HG03066 (cell line): ENCODE data around the gene MAPT.

Experiments
- ATAC-seq: cut with Tn5 transposase; IDR thresholded peaks from one replicate; pipeline ENCODE4 v1.9.1; 2021; ENCODE audit warnings: low read depth; ENCODE audit not compliant: unreplicated experiment

MAPT gene

DNA sequence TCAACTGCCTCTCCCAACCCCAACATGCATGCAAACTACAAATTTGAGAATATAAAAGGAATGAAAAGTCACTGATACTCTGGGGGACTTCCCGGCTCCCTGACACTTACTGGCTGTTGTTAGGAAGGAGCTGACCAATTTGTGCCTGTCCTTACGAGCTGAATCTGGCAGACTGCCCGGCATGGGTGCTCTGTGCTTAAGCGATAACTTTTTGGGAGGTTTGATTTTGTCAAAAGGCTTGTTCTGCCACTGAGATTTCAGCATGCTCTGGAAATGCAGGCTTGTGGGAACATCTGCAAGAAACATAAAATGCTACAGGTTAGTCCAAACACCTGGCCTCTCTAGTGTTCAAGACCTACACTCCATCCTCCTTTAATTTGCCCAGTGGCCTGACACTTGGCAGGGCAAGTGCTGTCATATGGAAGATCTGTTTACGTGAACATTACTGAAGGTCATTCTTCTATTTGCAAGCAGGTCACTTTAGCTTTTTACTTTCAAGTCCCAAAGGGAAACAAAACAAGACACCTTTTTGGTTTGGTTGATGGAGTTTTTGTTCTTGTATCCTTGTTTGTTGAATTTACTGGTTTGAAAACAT, 145.3 kb downstream of the MAPT start:
- ATAC-seq = no peak

GRCh38 chr17:46042246-46042645, 147.9 kb downstream of the MAPT start:
- no peak for ATAC-seq

- ATAC-seq = no peak
Observed at GRCh38 chr17:46042925-46043324, 148.6 kb downstream of the MAPT start.

GRCh38 chr17:46043606-46044005, 149.3 kb downstream of the MAPT start:
- ATAC-seq = no peak

DNA sequence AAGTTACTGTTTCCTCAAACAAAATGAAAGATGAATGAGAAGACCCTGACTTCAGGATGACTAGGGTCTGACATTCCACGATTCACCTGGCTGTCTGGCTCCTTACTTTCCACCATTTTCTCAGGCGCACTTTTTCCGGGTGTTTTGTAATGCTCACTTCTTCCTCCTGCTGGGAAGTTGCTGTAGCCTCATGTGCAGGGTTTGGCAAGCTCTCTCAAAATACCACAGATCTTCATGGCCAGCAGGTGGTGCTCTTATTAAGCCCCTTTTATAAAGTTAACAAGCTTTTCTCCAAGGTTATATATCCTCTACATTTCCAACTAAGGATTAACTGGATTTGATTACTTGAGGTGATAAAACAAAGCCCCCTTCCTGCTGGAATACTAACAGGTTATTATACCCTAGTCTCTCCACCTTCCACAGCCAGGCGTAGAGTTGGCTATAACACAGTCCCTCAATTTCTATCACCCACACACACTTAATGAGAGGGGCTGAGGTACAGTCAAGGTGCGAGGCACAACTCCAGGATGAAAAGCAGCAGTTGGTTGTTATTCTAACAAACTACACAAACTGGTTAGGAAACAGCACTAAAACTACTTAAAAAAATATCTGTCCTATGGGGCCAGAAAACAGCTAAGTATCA, 150.1 kb downstream of the MAPT start:
- no peak for ATAC-seq

DNA sequence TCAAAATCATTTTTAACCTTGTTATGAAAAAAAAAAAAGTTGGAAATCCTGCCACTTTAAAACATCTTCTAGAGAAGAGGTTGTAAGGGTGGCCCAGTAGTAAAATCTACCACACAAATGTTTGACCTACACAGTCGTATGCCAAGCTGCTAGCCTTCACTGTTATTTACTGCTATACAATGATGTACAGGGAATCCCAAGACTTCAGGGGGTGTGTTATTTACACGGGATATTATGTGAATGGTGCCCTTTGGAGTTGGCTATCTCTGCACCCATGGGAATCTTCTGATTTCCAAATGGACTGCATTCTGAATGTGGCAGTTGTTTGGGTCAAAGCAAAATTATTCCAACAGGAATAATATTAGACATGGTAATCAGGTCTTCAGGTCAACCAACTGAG, 150.6 kb downstream of the MAPT start:
- ATAC-seq = no peak

DNA sequence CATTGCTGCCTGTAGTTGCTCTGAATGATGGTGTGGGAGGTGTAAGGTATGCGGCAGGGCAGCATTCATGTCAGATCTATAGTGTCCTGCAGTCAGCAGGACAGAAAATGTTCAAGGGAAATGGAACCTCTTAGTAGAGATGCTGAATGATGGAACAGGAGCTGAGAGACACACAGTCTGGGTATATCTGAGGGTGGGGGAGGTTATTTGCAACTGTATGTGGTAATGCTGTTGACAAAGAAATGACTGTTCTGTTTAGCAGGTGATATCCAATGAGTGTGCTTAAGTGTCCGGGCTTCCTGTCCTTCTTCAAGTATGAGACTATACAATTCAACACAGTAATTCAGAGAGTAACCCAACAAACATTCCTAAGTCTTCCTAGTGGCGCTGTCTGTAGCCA, 151.3 kb downstream of the MAPT start:
- no peak for ATAC-seq

DNA sequence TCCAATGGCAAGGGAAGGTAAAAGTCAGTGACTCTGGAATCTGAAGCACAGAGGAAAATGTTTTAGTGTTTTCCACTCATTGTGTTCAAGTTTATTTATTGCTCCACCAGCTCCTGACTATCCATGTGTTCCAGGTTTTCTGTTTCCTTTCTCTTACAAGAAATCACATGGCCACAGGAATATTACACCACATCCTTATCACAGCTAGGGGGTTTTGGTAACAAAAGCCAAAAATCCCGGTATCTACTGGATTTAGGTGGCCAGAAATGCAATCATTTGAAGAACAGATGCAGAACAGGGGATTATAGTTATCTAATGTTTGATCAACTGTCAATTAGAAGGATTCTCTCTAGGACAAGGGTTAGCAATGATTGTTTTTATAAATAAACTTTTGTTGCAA, 152.6 kb downstream of the MAPT start:
- ATAC-seq = no peak

- ATAC-seq = no peak
Observed at GRCh38 chr17:46047398-46047797, 153.0 kb downstream of the MAPT start.

DNA sequence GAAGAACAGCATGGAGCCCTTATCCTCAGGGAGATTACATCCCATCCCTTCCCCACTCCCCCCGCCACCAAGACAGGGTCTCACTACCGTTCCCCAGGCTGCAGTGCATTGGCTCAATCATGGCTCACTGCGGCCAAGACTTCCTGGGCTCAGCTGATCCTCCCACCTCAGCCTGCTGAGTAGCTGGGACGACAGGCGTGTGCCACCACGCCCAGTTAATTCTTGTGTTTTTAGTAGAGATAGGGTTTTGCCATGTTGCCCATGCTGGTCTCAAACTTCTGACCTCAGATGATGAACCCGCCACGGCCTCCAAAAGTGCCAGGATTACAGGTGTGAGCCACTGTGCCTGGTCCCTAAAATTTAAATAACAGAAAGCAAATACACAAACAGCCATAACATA, 153.5 kb downstream of the MAPT start:
- ATAC-seq = no peak

DNA sequence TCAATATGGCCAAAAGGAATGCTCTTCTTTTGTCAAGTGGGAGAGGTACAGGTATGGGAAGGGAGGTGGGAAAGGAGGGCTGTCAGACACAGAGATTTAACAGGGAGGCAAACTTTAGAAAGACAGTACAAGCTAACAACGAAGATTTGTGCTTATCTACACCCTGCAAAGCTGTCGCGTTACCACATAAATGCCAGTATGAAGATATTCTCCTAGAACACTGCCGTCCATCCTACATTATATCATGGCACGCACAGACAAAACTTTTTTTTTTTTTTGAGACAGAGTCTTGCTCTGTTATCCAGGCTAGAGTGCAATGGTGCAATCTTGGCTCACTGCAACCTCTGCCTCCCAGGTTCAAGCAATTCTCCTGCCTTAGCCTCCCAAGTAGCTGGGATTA, 155.3 kb downstream of the MAPT start:
- ATAC-seq = no peak

GRCh38 chr17:46053911-46054534, 159.7 kb downstream of the MAPT start:
- ATAC-seq = no peak

GRCh38 chr17:46056800-46057304, 162.5 kb downstream of the MAPT start:
- ATAC-seq = no peak

DNA sequence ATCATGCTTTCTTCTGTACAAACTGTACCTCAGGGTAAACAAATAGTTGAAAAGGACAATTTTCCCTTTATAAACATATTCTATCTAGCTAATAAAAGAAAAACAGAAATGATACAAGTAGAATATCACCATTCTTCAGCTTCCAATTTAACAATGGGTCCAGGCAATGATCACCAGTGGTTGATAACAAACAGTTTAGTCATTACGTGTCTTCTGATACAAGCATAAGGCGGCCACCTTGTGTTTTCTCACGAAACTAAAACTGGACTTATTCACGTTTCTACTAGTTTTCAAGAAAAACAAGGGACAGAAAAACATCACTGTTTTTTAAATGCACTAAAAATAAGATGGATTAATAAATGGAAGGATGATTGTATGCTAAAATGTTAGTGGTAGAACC, 163.0 kb downstream of the MAPT start:
- no peak for ATAC-seq

- ATAC-seq = no peak
Observed at GRCh38 chr17:46059486-46059885, 165.1 kb downstream of the MAPT start.

DNA sequence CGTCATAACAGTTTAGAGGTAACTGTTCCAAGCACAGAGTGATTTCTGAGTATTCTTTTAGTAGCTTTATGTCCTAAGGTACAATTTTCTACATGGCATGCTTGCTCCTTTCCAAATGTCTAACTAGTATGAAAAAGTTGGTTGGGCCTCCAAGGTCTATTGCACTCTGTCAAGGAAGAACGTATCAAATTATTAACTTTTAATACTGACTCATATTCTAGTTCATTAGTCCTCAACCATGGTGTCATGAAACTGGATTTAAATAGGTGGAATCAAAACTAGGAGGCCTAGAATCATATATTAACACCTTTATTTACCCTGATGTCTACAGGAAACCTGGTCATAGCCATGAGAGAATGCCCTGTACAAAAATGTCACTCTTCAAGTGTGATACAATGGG, 166.1 kb downstream of the MAPT start:
- ATAC-seq = no peak

- no peak for ATAC-seq
Observed at GRCh38 chr17:46061435-46061834, 167.1 kb downstream of the MAPT start.

DNA sequence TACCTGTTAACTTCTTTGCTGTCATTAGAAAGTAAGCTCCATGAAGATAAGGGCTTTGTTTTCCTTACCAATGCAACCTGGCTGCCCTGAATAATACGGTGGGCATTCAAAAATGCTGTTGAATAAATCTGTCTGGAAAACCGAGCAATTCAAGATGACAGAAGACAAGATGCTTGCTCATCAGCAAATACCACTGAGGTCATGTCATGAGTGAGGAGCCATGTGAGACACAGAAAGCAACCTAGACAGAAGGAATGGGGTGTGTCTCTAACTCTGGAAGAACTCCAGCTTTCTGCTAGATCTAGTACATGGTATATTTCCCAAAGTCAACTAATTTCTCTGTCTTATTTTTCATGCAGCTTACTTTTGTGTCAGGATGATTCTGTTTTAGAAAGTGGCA, 168.9 kb downstream of the MAPT start:
- ATAC-seq = no peak

DNA sequence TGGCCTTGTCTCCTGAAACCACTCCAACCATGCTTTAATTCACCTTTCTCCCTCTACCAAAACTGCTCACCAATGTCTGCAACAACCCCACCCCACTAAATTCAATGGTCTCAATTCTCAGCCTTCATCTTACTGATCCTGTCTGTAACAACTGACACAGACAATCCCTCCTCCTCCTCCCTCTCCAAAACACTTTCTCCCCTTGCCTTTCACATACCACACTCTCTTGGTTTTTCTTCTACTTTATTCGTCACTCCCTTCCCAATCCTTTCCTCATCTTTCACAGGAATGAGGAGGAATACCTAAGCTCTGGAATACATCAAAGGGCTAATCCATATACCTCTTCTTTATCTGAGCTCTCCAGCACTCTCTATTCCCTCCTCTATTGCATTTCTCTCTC, 170.1 kb downstream of the MAPT start:
- no peak for ATAC-seq

- no peak for ATAC-seq
Observed at GRCh38 chr17:46071796-46072195, 177.4 kb downstream of the MAPT start.

DNA sequence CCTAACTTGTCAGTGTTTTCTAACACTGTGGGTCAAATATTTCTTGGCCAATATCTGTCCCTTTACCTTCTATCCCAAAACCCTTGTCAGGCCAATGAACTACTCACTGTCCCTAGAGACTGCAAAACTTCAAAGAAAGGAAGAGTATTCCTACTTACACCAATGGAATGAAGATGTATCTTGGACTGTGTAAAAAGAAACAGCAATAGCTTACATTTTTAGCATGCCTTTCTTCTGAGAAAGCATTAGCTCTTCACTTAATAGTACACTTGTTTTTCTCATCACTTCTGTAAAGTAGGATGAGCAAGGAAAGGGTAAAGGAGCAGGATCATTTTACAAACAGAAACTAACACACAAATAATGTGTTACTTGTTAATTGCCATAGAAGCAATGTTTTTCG, 178.6 kb downstream of the MAPT start:
- ATAC-seq = no peak

- no peak for ATAC-seq
Observed at GRCh38 chr17:46074540-46074939, 180.2 kb downstream of the MAPT start.
